ENCODE measurements around the gene CD151.
A peak's percentile ranks its signal among the peaks of the same experiment; 100 is the strongest.

CD151 gene

GRCh38 chr11:796565-797295 is 36.0 kb upstream of the CD151 start:
- no peak for TF ChIP-seq CTCF (IDR thresholded peaks at IDR 0.05; ENCODE audit: low read length)
- no peak for TF ChIP-seq EZH2 (IDR thresholded peaks at IDR 0.05; ENCODE audit: borderline replicate concordance, low read length)
- H4K20me1 ChIP-seq (ENCODE audit: insufficient read depth, low read length), result no peaks in the 10 kb centered on the region
- H3K9me2 ChIP-seq (ENCODE audit: low read depth, low read length), result no peaks in the 10 kb centered on the region
- H2AFZ ChIP-seq (ENCODE audit: low read length), result no peak overlapping the region
- no peaks in the 10 kb centered on the region for H3K9me3 ChIP-seq (ENCODE audit: low read length)
- no peaks in the 10 kb centered on the region for H3K27me3 ChIP-seq (ENCODE audit: insufficient read depth, low read length)
- peaks cover 28% of the 10 kb centered on the region; the same call in 1 of the 2 replicates for H3K36me3 ChIP-seq (ENCODE audit: insufficient read depth, low read length)
- peak overlapping the region; percentile 86 for H3K4me3 ChIP-seq (ENCODE audit: low read depth, low read length, poor library complexity, severe bottlenecking)
- H3K4me2 ChIP-seq (ENCODE audit: low read length), result peak overlapping the region; percentile 97
- H3K4me1 ChIP-seq (ENCODE audit: insufficient read depth, low read length, severe bottlenecking), result peaks cover 23% of the 10 kb centered on the region
- no peaks in the 10 kb centered on the region for H3K79me2 ChIP-seq (ENCODE audit: insufficient read depth, low read length)
- H3K27ac ChIP-seq (ENCODE audit: low read depth, low read length, poor library complexity, severe bottlenecking), result peak overlapping the region; percentile 71
- H3F3A ChIP-seq (ENCODE audit: insufficient read depth, low read length), result no peaks in the 10 kb centered on the region
- H3K9ac ChIP-seq (ENCODE audit: low read length), result peak overlapping the region; percentile 83

- H3K36me3 ChIP-seq (ENCODE audit: insufficient read depth, low read length), result peaks cover 35% of the 10 kb centered on the region
- TF ChIP-seq CTCF (IDR thresholded peaks at IDR 0.05; ENCODE audit: low read length), result no peak
- TF ChIP-seq EZH2 (IDR thresholded peaks at IDR 0.05; ENCODE audit: borderline replicate concordance, low read length), result no peak
- peak overlapping the region; percentile 86 for H3K4me3 ChIP-seq (ENCODE audit: low read depth, low read length, poor library complexity, severe bottlenecking)
- peak overlapping the region; percentile 97 for H3K4me2 ChIP-seq (ENCODE audit: low read length)
- H3F3A ChIP-seq (ENCODE audit: insufficient read depth, low read length), result no peaks in the 10 kb centered on the region
- peak overlapping the region; percentile 71 for H3K27ac ChIP-seq (ENCODE audit: low read depth, low read length, poor library complexity, severe bottlenecking)
- H2AFZ ChIP-seq (ENCODE audit: low read length), result no peak overlapping the region
- H3K27me3 ChIP-seq (ENCODE audit: insufficient read depth, low read length), result no peaks in the 10 kb centered on the region
- H4K20me1 ChIP-seq (ENCODE audit: insufficient read depth, low read length), result no peaks in the 10 kb centered on the region
- peak overlapping the region; percentile 83 for H3K9ac ChIP-seq (ENCODE audit: low read length)
- H3K4me1 ChIP-seq (ENCODE audit: insufficient read depth, low read length, severe bottlenecking), result peaks cover 23% of the 10 kb centered on the region
- H3K79me2 ChIP-seq (ENCODE audit: insufficient read depth, low read length), result no peaks in the 10 kb centered on the region
- no peaks in the 10 kb centered on the region for H3K9me3 ChIP-seq (ENCODE audit: low read length)
- no peaks in the 10 kb centered on the region for H3K9me2 ChIP-seq (ENCODE audit: low read depth, low read length)
These were observed 35.3 kb upstream of the CD151 start for GRCh38 chr11:797296-798092.

- Histone ChIP-seq H2AFZ (ENCODE audit: low read length) (no peak within 1 kb of the TSS), H3K27me3 (ENCODE audit: insufficient read depth, low read length) (no peaks in the 10 kb centered on the region), H3K27ac (ENCODE audit: low read depth, low read length, poor library complexity, severe bottlenecking) (peak within 1 kb of the TSS; percentile 71), H3K4me1 (ENCODE audit: insufficient read depth, low read length, severe bottlenecking) (peaks cover 24% of the 10 kb centered on the region), H3K9me2 (ENCODE audit: low read depth, low read length) (no peaks in the 10 kb centered on the region), H3K9ac (ENCODE audit: low read length) (peak within 1 kb of the TSS; percentile 83), H3K79me2 (ENCODE audit: insufficient read depth, low read length) (no peaks in the 10 kb centered on the region), H4K20me1 (ENCODE audit: insufficient read depth, low read length) (no peaks in the 10 kb centered on the region), H3K9me3 (ENCODE audit: low read length) (no peaks in the 10 kb centered on the region), H3K36me3 (ENCODE audit: insufficient read depth, low read length) (peaks cover 42% of the 10 kb centered on the region), H3F3A (ENCODE audit: insufficient read depth, low read length) (no peaks in the 10 kb centered on the region), H3K4me3 (ENCODE audit: low read depth, low read length, poor library complexity, severe bottlenecking) (peak within 1 kb of the TSS; percentile 86), H3K4me2 (ENCODE audit: low read length) (peak within 1 kb of the TSS; percentile 97)
- TF ChIP-seq CTCF (IDR thresholded peaks at IDR 0.05; ENCODE audit: low read length), result peak; percentile 68
- no peak for TF ChIP-seq EZH2 (IDR thresholded peaks at IDR 0.05; ENCODE audit: borderline replicate concordance, low read length)
These were observed 34.5 kb upstream of the CD151 start, which contains the start of gene SLC25A22 for GRCh38 chr11:798093-798713. Gene SLC25A22 (minus strand): TSS chr11:798281. CDS start chr11:795006, 3,275 bp downstream.
